MM.1S (cell line): ENCODE data around the gene TP53AIP1.

Experiments
- DNase-seq: peaks from one replicate; pipeline ENCODE4 v3.0.0-alpha.2; 2015
- H2AFZ ChIP-seq: fragments of 300-600 bp; sonication (generic); 2 replicates; pipeline ENCODE4 v1.6.0; 2016; ENCODE audit warnings: antibody characterized with exemption, low read length
- H3F3A ChIP-seq: fragments of 300-600 bp; sonication (generic); 2 replicates; pipeline ENCODE4 v1.6.1; 2016; ENCODE audit warnings: mild to moderate bottlenecking, antibody characterized with exemption, low read length, moderate library complexity, mixed read lengths; ENCODE audit not compliant: insufficient read depth
- H3K27ac ChIP-seq: fragments of 300-600 bp; sonication (generic); 2 replicates; pipeline ENCODE4 v1.5.1; 2016; ENCODE audit warnings: mild to moderate bottlenecking, low read length
- H3K27me3 ChIP-seq: fragments of 300-600 bp; sonication (generic); replicated peaks from 2 replicates; pipeline ENCODE4 v1.6.0; 2016; ENCODE audit warnings: low read length; ENCODE audit not compliant: insufficient read depth
- H3K36me3 ChIP-seq: fragments of 300-600 bp; sonication (generic); replicated peaks from 2 replicates; pipeline ENCODE4 v1.6.1; 2016; ENCODE audit warnings: mild to moderate bottlenecking, low read length, mixed read lengths; ENCODE audit not compliant: insufficient read depth
- H3K4me1 ChIP-seq: fragments of 300-600 bp; sonication (generic); 2 replicates; pipeline ENCODE4 v1.6.1; 2016; ENCODE audit warnings: low read length, mixed read lengths
- H3K4me2 ChIP-seq: fragments of 300-600 bp; sonication (generic); 2 replicates; pipeline ENCODE4 v1.6.0; 2016; ENCODE audit warnings: low read depth, low read length
- H3K4me3 ChIP-seq: fragments of 300-600 bp; sonication (generic); 2 replicates; pipeline ENCODE4 v1.5.1; 2016; ENCODE audit warnings: low read length, mixed read lengths
- H3K79me2 ChIP-seq: fragments of 300-600 bp; sonication (generic); 2 replicates; pipeline ENCODE4 v1.6.1; 2016; ENCODE audit warnings: mixed run types, low read length, mixed read lengths
- H3K9ac ChIP-seq: fragments of 300-600 bp; sonication (generic); 2 replicates; pipeline ENCODE4 v1.6.1; 2016; ENCODE audit warnings: low read length, mixed read lengths
- H3K9me2 ChIP-seq: fragments of 300-600 bp; sonication (generic); replicated peaks from 2 replicates; pipeline ENCODE4 v1.6.1; 2016; ENCODE audit warnings: mild to moderate bottlenecking, low read length, mixed read lengths; ENCODE audit not compliant: insufficient read depth
- H3K9me3 ChIP-seq: fragments of 300-600 bp; sonication (generic); replicated peaks from 2 replicates; pipeline ENCODE4 v1.6.1; 2016; ENCODE audit warnings: mild to moderate bottlenecking, low read length, mixed read lengths; ENCODE audit not compliant: insufficient read depth
- H4K20me1 ChIP-seq: fragments of 300-600 bp; sonication (generic); 2 replicates; pipeline ENCODE4 v1.6.1; 2016; ENCODE audit warnings: mild to moderate bottlenecking, low read length, moderate library complexity, mixed read lengths; ENCODE audit not compliant: insufficient read depth
- EZH2 ChIP-seq: fragments of 300-600 bp; sonication (generic); optimal IDR thresholded peaks from 2 replicates; pipeline ENCODE3; 2017; ENCODE audit warnings: low read depth, mild to moderate bottlenecking, antibody characterized with exemption, low read length, mixed read lengths
- EZH2phosphoT487 ChIP-seq: fragments of 300-600 bp; sonication (generic); IDR thresholded peaks from 2 replicates; pipeline ENCODE4 v1.6.1; 2018; ENCODE audit warnings: antibody characterized with exemption, low read length
- TF ChIP-seq, protein P1 (sequence below): fragments of 300-600 bp; sonication (generic); IDR thresholded peaks from 2 replicates; pipeline ENCODE4 v1.5.1; 2016; ENCODE audit warnings: antibody characterized with exemption, low read length, mixed read lengths

The TP53AIP1 gene

DNA sequence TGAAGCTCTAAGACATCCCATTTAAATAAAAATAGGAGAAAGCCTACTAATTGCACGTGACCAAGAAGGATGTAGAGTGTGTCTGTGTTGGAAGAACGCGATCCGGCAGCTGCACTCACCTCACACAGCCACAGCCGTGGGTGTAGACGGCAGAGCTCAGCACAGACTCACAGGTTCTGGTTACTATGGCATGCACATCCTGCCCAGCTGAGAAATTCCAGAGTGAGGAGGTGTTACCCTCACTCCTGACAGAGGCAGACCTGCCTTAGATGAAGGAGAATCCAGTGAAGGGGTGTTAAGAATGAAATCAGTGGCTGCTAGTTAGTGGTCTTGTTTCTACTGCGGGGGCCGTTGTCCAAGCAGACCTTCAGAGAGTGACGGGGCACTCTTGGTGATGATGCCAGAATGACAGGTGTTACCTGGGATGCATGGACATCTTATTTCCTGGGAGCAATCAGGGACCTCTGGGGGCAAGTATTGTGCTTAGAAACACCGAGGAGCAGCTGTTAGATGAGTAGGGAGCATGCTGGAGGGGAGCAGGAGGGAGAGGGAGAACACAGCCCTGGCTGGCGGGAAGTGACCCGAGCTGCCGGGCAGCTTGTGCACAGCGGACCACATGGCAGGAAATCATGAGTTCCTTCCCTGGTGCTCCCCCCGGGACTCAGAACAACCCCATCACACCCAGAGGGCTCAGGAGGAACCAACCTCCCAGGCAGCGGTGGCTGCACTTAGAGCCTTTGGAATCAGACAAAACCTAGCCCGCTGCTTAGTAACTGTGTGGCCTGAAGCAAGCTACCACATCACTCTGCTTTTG, 39.2 kb downstream of the TP53AIP1 start:
- Histone ChIP-seq H3K27ac (no peak overlapping the region), H3K9me3 (no peaks in the 10 kb centered on the region), H3K9ac (no peak overlapping the region), H3K4me3 (no peak overlapping the region), H3K27me3 (no peaks in the 10 kb centered on the region; the same call in 1 of the 2 replicates), H3K36me3 (no peaks in the 10 kb centered on the region), H2AFZ (no peak overlapping the region), H3K9me2 (no peaks in the 10 kb centered on the region), H3F3A (no peaks in the 10 kb centered on the region), H3K79me2 (no peaks in the 10 kb centered on the region), H3K4me2 (no peak overlapping the region), H4K20me1 (no peaks in the 10 kb centered on the region), H3K4me1 (no peaks in the 10 kb centered on the region)
- DNase-seq = no peak
- TF ChIP-seq, protein P1, sequence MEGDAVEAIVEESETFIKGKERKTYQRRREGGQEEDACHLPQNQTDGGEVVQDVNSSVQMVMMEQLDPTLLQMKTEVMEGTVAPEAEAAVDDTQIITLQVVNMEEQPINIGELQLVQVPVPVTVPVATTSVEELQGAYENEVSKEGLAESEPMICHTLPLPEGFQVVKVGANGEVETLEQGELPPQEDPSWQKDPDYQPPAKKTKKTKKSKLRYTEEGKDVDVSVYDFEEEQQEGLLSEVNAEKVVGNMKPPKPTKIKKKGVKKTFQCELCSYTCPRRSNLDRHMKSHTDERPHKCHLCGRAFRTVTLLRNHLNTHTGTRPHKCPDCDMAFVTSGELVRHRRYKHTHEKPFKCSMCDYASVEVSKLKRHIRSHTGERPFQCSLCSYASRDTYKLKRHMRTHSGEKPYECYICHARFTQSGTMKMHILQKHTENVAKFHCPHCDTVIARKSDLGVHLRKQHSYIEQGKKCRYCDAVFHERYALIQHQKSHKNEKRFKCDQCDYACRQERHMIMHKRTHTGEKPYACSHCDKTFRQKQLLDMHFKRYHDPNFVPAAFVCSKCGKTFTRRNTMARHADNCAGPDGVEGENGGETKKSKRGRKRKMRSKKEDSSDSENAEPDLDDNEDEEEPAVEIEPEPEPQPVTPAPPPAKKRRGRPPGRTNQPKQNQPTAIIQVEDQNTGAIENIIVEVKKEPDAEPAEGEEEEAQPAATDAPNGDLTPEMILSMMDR = no peak
- no peak for TF ChIP-seq EZH2phosphoT487
- no peak for TF ChIP-seq EZH2

DNA sequence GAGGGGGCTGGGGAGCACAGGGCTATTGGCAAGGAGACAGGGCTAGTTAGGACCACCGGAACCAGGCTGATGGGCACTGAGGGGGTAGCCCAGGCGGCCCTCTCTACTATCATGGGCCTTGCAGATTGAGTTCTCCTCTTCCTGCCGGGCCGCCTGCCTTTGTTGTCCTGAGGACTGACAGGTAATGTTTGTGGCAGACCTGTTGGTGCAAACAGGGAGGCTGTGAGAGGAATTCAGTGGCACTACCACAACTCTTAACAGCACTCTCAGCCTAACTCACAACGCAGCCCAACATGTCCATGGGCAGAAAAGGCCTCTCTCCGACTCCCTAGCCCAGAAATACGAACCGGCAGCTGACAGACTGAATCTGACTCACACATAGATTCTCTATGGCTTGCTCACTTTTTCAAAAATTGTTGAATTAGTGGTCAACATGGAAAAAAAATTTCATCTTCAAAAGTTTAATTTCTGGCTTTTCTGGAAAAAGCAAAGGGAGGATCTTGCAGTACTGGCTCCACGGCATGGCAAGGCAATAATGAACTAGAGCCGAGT, 40.1 kb downstream of the TP53AIP1 start:
- Histone ChIP-seq H3K4me1 (no peaks in the 10 kb centered on the region), H2AFZ (no peak overlapping the region), H3K27me3 (no peaks in the 10 kb centered on the region; the same call in 1 of the 2 replicates), H4K20me1 (no peaks in the 10 kb centered on the region), H3F3A (no peaks in the 10 kb centered on the region), H3K79me2 (no peaks in the 10 kb centered on the region), H3K9ac (no peak overlapping the region), H3K4me2 (no peak overlapping the region), H3K9me3 (no peaks in the 10 kb centered on the region), H3K36me3 (no peaks in the 10 kb centered on the region), H3K9me2 (no peaks in the 10 kb centered on the region), H3K27ac (no peak overlapping the region), H3K4me3 (no peak overlapping the region)
- no peak for DNase-seq
- TF ChIP-seq EZH2phosphoT487 (no peak), EZH2 (no peak)
- TF ChIP-seq, protein P1 = no peak

DNA sequence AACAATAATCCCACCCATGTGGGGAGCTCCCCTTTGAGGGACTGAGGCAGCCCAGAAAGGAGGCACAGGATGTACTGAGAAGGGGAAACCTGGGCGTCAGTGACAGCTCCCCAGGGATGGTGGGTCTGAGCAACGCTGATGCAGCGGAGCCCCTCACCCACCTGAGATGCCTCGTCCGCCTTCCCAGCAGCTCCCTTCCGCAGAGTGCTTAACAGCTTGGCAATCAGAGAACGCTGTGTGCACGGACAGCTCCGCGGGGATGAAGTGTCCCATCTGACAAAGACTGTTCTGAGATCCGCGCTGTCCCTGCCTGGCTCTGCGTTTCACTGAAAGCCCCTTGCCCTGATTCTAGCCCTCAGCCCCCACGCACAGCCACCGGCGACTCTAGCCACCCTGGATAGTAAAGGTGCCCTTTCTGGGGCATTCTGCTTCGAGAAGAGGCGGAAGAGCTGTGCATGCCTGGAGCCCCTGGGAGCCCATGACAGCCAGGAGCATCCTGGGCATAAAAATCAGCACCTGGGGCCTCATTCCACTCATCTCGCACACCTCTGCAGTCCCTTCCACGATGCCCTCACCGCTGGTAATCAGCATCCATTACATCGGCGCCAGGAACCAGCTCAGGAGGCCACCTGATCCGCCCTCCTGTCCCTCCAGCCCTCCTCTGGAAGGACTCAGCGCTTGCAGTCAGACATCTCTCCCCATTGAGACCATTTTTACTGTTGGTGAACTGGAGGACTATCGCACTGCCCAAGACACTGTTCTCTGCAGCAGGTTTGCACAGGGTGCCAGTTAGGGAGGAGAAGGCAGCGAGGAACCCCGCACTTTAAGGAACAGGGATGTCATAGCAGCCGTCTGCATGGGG, 40.8 kb downstream of the TP53AIP1 start:
- H3K4me2 ChIP-seq = no peak overlapping the region
- no peaks in the 10 kb centered on the region for H3K9me2 ChIP-seq
- no peaks in the 10 kb centered on the region for H3F3A ChIP-seq
- H3K9ac ChIP-seq = no peak overlapping the region
- H2AFZ ChIP-seq = no peak overlapping the region
- H3K79me2 ChIP-seq = no peaks in the 10 kb centered on the region
- H3K9me3 ChIP-seq = no peaks in the 10 kb centered on the region
- H3K36me3 ChIP-seq = no peaks in the 10 kb centered on the region
- H3K4me3 ChIP-seq = no peak overlapping the region
- H3K27me3 ChIP-seq = no peaks in the 10 kb centered on the region; the same call in 1 of the 2 replicates
- DNase-seq = no peak
- H3K27ac ChIP-seq = no peak overlapping the region
- no peaks in the 10 kb centered on the region for H3K4me1 ChIP-seq
- H4K20me1 ChIP-seq = no peaks in the 10 kb centered on the region
- TF ChIP-seq EZH2 (no peak), EZH2phosphoT487 (no peak)
- TF ChIP-seq, protein P1 = no peak
